WTC11 (cell line): ENCODE results near the gene SMO. TPM values are rescaled to one million over a fixed set of nuclear protein-coding genes. Genes with fewer than 3 reads are reported as not detected.
"Not testable (repeated sequence)": the region's sequence is repeated elsewhere in the genome, so short reads cannot be mapped to it uniquely, and the experiment has no call there.

Experiments used
- ATAC-seq: fragments of 200-7000 bp; cut with Tn5 transposase; 2 replicates; pipeline ENCODE4 v1.10.0; 2021; ENCODE audit warnings: mild to moderate bottlenecking, moderate library complexity
- CTCF ChIA-PET: fragments of 300-600 bp; sonication (Branson Sonifier 250); formaldehyde crosslinking; loops from one replicate; lab custom pipeline; 2021; ENCODE audit warnings: antibody characterized with exemption; lab: Charles Lee
- POLR2A ChIA-PET: fragments of 350-600 bp; sonication (Branson Sonifier 250); formaldehyde crosslinking; loops from one replicate; lab custom pipeline; 2021; ENCODE audit warnings: antibody characterized with exemption; lab: Charles Lee
- DNase-seq: peaks from one replicate; pipeline ENCODE4 v3.0.0; 2021; ENCODE audit warnings: low spot score
- H3K27ac Mint-ChIP-seq: 2 replicates; pipeline ENCODE4 v1.8.0; 2021; ENCODE audit warnings: mixed read lengths
- H3K27me3 Mint-ChIP-seq: 2 replicates; pipeline ENCODE4 v1.8.0; 2021; ENCODE audit warnings: low read depth, mild to moderate bottlenecking, moderate library complexity, mixed read lengths
- H3K36me3 Mint-ChIP-seq: 2 replicates; pipeline ENCODE4 v1.8.0; 2021; ENCODE audit warnings: mixed read lengths
- H3K4me1 Mint-ChIP-seq: 2 replicates; pipeline ENCODE4 v1.8.0; 2022; ENCODE audit warnings: mixed read lengths
- H3K4me3 Mint-ChIP-seq: 2 replicates; pipeline ENCODE4 v1.8.0; 2021; ENCODE audit warnings: mild to moderate bottlenecking, moderate library complexity, mixed read lengths
- H3K9me3 Mint-ChIP-seq: 2 replicates; pipeline ENCODE4 v1.8.0; 2021; ENCODE audit warnings: mixed read lengths
- ATF1 ChIP-seq: sonication (generic); formaldehyde crosslinking; IDR thresholded peaks from 2 replicates; pipeline ENCODE4 v1.8.1; 2023; ENCODE audit warnings: mild to moderate bottlenecking, moderate library complexity, missing genetic modification reagents
- ETV6 ChIP-seq: sonication (generic); formaldehyde crosslinking; IDR thresholded peaks from 2 replicates; pipeline ENCODE4 v1.8.1; 2022; ENCODE audit warnings: mild to moderate bottlenecking, missing genetic modification reagents
- FOXK1 ChIP-seq: sonication (generic); formaldehyde crosslinking; IDR thresholded peaks from 2 replicates; pipeline ENCODE4 v1.8.0; 2022; ENCODE audit warnings: mild to moderate bottlenecking, moderate library complexity, missing genetic modification reagents
- FOXP1 ChIP-seq: sonication (generic); formaldehyde crosslinking; IDR thresholded peaks from 2 replicates; pipeline ENCODE4 v1.8.0; 2022; ENCODE audit warnings: missing genetic modification reagents, mild to moderate bottlenecking, moderate library complexity, borderline replicate concordance
- GTF2I ChIP-seq: fragments of 250-450 bp; sonication (Bioruptor Pico); conservative IDR thresholded peaks from 2 replicates; pipeline ENCODE4 v1.4.0; 2021; ENCODE audit warnings: mild to moderate bottlenecking
- JUN ChIP-seq: sonication (generic); formaldehyde crosslinking; IDR thresholded peaks from 2 replicates; pipeline ENCODE4 v1.8.0; 2023; ENCODE audit warnings: mild to moderate bottlenecking, missing genetic modification reagents
- NFATC4 ChIP-seq: fragments of 250-450 bp; sonication (Bioruptor Pico); IDR thresholded peaks from 2 replicates; pipeline ENCODE4 v1.9.0; 2021; ENCODE audit warnings: mild to moderate bottlenecking
- NFYB ChIP-seq: sonication (generic); formaldehyde crosslinking; conservative IDR thresholded peaks from 2 replicates; pipeline ENCODE4 v1.8.0; 2022; ENCODE audit warnings: low read depth, missing genetic modification reagents
- PRRX2 ChIP-seq: fragments of 250-450 bp; sonication (Bioruptor Pico); IDR thresholded peaks from 2 replicates; pipeline ENCODE4 v1.8.0; 2021; ENCODE audit warnings: mild to moderate bottlenecking
- RELA ChIP-seq: sonication (generic); formaldehyde crosslinking; IDR thresholded peaks from 2 replicates; pipeline ENCODE4 v1.8.1; 2022; ENCODE audit warnings: missing genetic modification reagents, mild to moderate bottlenecking, borderline replicate concordance
- TEAD4 ChIP-seq: sonication (generic); formaldehyde crosslinking; IDR thresholded peaks from 2 replicates; pipeline ENCODE4 v1.8.0; 2022; ENCODE audit warnings: mild to moderate bottlenecking, missing genetic modification reagents
- ZBTB21 ChIP-seq: sonication (generic); formaldehyde crosslinking; IDR thresholded peaks from 2 replicates; pipeline ENCODE4 v1.8.1; 2023; ENCODE audit warnings: mild to moderate bottlenecking, missing genetic modification reagents, borderline replicate concordance
- ZNF138 ChIP-seq: sonication (generic); formaldehyde crosslinking; conservative IDR thresholded peaks from 2 replicates; pipeline ENCODE4 v1.8.1; 2022; ENCODE audit warnings: mild to moderate bottlenecking, moderate library complexity, missing genetic modification reagents
- total RNA-seq: library from RNA; stranded (reverse); gene quantifications from 3 replicates; pipeline ENCODE4 v1.2.3, GENCODE V29; 2021
- TF ChIP-seq, protein P1 (sequence below): fragments of 200-600 bp; IDR thresholded peaks from 2 replicates; pipeline ENCODE4 v1.8.0; 2022; ENCODE audit warnings: antibody characterized with exemption
- TF ChIP-seq, protein P2 (sequence below): sonication (generic); formaldehyde crosslinking; conservative IDR thresholded peaks from 2 replicates; pipeline ENCODE4 v1.8.1; 2022; ENCODE audit warnings: mild to moderate bottlenecking, missing genetic modification reagents
- TF ChIP-seq, protein P3 (sequence below): sonication (generic); formaldehyde crosslinking; IDR thresholded peaks from 2 replicates; pipeline ENCODE4 v1.8.1; 2023; ENCODE audit warnings: mild to moderate bottlenecking, missing genetic modification reagents
- TF ChIP-seq, protein P4 (sequence below): sonication (generic); formaldehyde crosslinking; IDR thresholded peaks from 2 replicates; pipeline ENCODE4 v1.8.0; 2023; ENCODE audit warnings: mild to moderate bottlenecking, missing genetic modification reagents
- TF ChIP-seq, protein P5 (sequence below): sonication (generic); formaldehyde crosslinking; IDR thresholded peaks from 2 replicates; pipeline ENCODE4 v1.8.0; 2022; ENCODE audit warnings: mild to moderate bottlenecking, missing genetic modification reagents
- TF ChIP-seq, protein P6 (sequence below): fragments of 250-450 bp; sonication (Bioruptor Pico); IDR thresholded peaks from 2 replicates; pipeline ENCODE4 v1.9.0; 2021; ENCODE audit warnings: mild to moderate bottlenecking, borderline replicate concordance

The SMO gene
- total RNA-seq, 1 experiment from 2014 or later, result 56.9 TPM

DNA sequence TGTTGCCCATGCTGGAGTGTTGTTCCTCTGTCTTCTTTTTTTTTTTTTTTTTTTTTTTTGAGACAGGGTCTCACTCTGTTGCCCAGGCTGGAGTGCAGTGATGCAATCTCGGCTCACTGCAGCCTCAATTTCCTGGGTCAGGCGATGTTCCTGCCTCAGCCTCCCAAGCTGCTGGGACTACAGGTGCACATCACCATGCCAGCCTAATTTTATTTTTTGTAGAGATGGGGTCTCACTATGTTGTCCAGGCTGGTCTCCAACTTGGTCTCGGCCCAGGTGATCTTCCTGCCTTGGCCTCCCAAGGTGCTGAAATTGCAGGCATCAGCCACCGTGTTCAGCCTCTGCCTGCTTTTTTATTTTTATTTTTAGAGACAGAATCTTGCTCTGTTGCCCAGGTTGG, 30.7 kb downstream of the SMO start:
- DNase-seq, ATAC-seq, H3K27me3 Mint-ChIP-seq, H3K27ac Mint-ChIP-seq, H3K4me3 Mint-ChIP-seq, H3K4me1 Mint-ChIP-seq: not testable (repeated sequence)
- H3K9me3 Mint-ChIP-seq, result peaks cover 13% of the 10 kb centered on the region
- peak; percentile 58; the same call in 1 of the 2 replicates for TF ChIP-seq GTF2I (CRISPR knock-in tag)
- CTCF ChIA-PET, result interaction anchor here (0.6 to 2.5 kb wide), 40 partner anchors 9 to 606 kb away, joined by 3 to 46 read pairs (median 7); partner anchors contain the start of gene STRIP2
- POLR2A ChIA-PET, result interaction anchor here (0.6 to 1.3 kb wide), 3 partner anchors 29 to 610 kb away, joined by 3 to 5 read pairs (median 4); no protein-coding TSS in a partner anchor
- H3K36me3 Mint-ChIP-seq, result peaks cover 15% of the 10 kb centered on the region

DNA sequence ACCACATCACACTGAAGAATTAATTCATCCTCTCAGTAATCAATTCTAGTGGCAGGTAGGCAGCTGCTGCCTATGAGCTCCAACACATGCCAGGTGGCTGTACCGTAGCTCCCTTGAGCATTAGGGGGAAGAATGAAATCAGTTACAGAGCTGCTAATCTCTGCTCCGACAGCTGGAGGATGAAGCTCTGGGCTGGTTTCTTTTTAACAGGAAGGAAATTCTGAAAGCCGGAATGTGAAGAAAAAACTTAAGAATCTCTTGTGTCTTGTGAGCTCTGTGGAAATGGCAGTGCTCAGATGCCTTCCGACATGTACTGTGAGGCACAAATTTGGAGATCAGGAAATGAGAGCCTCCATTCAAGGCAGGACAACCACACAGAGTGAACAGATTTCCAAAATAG, 33.6 kb downstream of the SMO start:
- no peak for DNase-seq
- no peak for ATAC-seq
- Mint-ChIP-seq H3K36me3 (peaks cover 5% of the 10 kb centered on the region), H3K9me3 (peaks cover 3% of the 10 kb centered on the region), H3K27me3 (no peaks in the 10 kb centered on the region), H3K4me1 (peaks cover 13% of the 10 kb centered on the region), H3K4me3 (no peak overlapping the region), H3K27ac (no peak overlapping the region)
- POLR2A ChIA-PET, result interaction anchor here (0.6 to 0.7 kb wide), 2 partner anchors 42 to 46 kb away, joined by 3 to 4 read pairs; no protein-coding TSS in a partner anchor
- CTCF ChIA-PET, result interaction anchor here (1.1 to 1.7 kb wide), 6 partner anchors 9 to 603 kb away, joined by 4 to 6 read pairs (median 4); no protein-coding TSS in a partner anchor
- TF ChIP-seq RELA (CRISPR knock-in tag) (no peak), NFYB (no peak), ETV6 (CRISPR knock-in tag) (no peak), JUN (CRISPR knock-in tag) (no peak), TEAD4 (no peak), FOXP1 (CRISPR knock-in tag) (no peak), ZNF138 (CRISPR knock-in tag) (no peak), ATF1 (no peak), PRRX2 (no peak), FOXK1 (no peak), ZBTB21 (CRISPR knock-in tag) (no peak), NFATC4 (CRISPR knock-in tag) (no peak)
- TF ChIP-seq, protein P1, sequence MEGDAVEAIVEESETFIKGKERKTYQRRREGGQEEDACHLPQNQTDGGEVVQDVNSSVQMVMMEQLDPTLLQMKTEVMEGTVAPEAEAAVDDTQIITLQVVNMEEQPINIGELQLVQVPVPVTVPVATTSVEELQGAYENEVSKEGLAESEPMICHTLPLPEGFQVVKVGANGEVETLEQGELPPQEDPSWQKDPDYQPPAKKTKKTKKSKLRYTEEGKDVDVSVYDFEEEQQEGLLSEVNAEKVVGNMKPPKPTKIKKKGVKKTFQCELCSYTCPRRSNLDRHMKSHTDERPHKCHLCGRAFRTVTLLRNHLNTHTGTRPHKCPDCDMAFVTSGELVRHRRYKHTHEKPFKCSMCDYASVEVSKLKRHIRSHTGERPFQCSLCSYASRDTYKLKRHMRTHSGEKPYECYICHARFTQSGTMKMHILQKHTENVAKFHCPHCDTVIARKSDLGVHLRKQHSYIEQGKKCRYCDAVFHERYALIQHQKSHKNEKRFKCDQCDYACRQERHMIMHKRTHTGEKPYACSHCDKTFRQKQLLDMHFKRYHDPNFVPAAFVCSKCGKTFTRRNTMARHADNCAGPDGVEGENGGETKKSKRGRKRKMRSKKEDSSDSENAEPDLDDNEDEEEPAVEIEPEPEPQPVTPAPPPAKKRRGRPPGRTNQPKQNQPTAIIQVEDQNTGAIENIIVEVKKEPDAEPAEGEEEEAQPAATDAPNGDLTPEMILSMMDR, result no peak
- TF ChIP-seq, protein P2, sequence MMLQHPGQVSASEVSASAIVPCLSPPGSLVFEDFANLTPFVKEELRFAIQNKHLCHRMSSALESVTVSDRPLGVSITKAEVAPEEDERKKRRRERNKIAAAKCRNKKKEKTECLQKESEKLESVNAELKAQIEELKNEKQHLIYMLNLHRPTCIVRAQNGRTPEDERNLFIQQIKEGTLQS (CRISPR knock-in tag), result no peak
- TF ChIP-seq, protein P3, sequence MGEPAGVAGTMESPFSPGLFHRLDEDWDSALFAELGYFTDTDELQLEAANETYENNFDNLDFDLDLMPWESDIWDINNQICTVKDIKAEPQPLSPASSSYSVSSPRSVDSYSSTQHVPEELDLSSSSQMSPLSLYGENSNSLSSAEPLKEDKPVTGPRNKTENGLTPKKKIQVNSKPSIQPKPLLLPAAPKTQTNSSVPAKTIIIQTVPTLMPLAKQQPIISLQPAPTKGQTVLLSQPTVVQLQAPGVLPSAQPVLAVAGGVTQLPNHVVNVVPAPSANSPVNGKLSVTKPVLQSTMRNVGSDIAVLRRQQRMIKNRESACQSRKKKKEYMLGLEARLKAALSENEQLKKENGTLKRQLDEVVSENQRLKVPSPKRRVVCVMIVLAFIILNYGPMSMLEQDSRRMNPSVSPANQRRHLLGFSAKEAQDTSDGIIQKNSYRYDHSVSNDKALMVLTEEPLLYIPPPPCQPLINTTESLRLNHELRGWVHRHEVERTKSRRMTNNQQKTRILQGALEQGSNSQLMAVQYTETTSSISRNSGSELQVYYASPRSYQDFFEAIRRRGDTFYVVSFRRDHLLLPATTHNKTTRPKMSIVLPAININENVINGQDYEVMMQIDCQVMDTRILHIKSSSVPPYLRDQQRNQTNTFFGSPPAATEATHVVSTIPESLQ, result no peak
- TF ChIP-seq, protein P4, sequence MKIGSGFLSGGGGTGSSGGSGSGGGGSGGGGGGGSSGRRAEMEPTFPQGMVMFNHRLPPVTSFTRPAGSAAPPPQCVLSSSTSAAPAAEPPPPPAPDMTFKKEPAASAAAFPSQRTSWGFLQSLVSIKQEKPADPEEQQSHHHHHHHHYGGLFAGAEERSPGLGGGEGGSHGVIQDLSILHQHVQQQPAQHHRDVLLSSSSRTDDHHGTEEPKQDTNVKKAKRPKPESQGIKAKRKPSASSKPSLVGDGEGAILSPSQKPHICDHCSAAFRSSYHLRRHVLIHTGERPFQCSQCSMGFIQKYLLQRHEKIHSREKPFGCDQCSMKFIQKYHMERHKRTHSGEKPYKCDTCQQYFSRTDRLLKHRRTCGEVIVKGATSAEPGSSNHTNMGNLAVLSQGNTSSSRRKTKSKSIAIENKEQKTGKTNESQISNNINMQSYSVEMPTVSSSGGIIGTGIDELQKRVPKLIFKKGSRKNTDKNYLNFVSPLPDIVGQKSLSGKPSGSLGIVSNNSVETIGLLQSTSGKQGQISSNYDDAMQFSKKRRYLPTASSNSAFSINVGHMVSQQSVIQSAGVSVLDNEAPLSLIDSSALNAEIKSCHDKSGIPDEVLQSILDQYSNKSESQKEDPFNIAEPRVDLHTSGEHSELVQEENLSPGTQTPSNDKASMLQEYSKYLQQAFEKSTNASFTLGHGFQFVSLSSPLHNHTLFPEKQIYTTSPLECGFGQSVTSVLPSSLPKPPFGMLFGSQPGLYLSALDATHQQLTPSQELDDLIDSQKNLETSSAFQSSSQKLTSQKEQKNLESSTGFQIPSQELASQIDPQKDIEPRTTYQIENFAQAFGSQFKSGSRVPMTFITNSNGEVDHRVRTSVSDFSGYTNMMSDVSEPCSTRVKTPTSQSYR (CRISPR knock-in tag), result no peak
- TF ChIP-seq, protein P5, sequence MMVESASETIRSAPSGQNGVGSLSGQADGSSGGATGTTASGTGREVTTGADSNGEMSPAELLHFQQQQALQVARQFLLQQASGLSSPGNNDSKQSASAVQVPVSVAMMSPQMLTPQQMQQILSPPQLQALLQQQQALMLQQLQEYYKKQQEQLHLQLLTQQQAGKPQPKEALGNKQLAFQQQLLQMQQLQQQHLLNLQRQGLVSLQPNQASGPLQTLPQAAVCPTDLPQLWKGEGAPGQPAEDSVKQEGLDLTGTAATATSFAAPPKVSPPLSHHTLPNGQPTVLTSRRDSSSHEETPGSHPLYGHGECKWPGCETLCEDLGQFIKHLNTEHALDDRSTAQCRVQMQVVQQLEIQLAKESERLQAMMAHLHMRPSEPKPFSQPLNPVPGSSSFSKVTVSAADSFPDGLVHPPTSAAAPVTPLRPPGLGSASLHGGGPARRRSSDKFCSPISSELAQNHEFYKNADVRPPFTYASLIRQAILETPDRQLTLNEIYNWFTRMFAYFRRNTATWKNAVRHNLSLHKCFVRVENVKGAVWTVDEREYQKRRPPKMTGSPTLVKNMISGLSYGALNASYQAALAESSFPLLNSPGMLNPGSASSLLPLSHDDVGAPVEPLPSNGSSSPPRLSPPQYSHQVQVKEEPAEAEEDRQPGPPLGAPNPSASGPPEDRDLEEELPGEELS (CRISPR knock-in tag), result no peak
- TF ChIP-seq, protein P6, sequence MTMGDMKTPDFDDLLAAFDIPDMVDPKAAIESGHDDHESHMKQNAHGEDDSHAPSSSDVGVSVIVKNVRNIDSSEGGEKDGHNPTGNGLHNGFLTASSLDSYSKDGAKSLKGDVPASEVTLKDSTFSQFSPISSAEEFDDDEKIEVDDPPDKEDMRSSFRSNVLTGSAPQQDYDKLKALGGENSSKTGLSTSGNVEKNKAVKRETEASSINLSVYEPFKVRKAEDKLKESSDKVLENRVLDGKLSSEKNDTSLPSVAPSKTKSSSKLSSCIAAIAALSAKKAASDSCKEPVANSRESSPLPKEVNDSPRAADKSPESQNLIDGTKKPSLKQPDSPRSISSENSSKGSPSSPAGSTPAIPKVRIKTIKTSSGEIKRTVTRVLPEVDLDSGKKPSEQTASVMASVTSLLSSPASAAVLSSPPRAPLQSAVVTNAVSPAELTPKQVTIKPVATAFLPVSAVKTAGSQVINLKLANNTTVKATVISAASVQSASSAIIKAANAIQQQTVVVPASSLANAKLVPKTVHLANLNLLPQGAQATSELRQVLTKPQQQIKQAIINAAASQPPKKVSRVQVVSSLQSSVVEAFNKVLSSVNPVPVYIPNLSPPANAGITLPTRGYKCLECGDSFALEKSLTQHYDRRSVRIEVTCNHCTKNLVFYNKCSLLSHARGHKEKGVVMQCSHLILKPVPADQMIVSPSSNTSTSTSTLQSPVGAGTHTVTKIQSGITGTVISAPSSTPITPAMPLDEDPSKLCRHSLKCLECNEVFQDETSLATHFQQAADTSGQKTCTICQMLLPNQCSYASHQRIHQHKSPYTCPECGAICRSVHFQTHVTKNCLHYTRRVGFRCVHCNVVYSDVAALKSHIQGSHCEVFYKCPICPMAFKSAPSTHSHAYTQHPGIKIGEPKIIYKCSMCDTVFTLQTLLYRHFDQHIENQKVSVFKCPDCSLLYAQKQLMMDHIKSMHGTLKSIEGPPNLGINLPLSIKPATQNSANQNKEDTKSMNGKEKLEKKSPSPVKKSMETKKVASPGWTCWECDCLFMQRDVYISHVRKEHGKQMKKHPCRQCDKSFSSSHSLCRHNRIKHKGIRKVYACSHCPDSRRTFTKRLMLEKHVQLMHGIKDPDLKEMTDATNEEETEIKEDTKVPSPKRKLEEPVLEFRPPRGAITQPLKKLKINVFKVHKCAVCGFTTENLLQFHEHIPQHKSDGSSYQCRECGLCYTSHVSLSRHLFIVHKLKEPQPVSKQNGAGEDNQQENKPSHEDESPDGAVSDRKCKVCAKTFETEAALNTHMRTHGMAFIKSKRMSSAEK (CRISPR knock-in tag), result no peak
